Common myeloid progenitor, CD34-positive (primary cell): ENCODE measurements around the gene OXT.

Source experiments
- CTCF ChIA-PET: fragments of 350-600 bp; sonication (Branson Sonifier 250); formaldehyde crosslinking; loops from one replicate; lab custom pipeline; 2021; ENCODE audit warnings: antibody characterized with exemption; lab: Charles Lee
- POLR2A ChIA-PET: fragments of 350-600 bp; sonication (Branson Sonifier 250); formaldehyde crosslinking; loops from one replicate; lab custom pipeline; 2021; ENCODE audit warnings: antibody characterized with exemption; lab: Charles Lee
- DNase-seq, 3 donors: peaks; one replicate each; pipeline versions ENCODE4 v3.0.0 to v3.0.0-alpha.2; 2013
- H3K27ac ChIP-seq, 2 experiments: 1 replicate in 1 of 2; 2 replicates in 1 of 2; pipeline ENCODE4 v1.7.0; 2013; ENCODE audit warnings: inconsistent platforms in 2 of 2, low read length in 2 of 2, mild to moderate bottlenecking in 2 of 2, low read depth in 1 of 2, moderate library complexity in 1 of 2; ENCODE audit not compliant: severe bottlenecking in 2 of 2, insufficient read depth in 1 of 2, poor library complexity in 1 of 2
- H3K27me3 ChIP-seq, 5 experiments: replicated peaks in 2 of 5; 1 replicate in 3 of 5; 2 replicates in 2 of 5; pipeline versions ENCODE4 v1.6.1 to v1.7.0; 2013; ENCODE audit warnings: low read length in 4 of 5, mild to moderate bottlenecking in 2 of 5, moderate library complexity in 2 of 5, inconsistent platforms in 1 of 5; ENCODE audit not compliant: insufficient read depth in 5 of 5, control insufficient read depth in 4 of 5
- H3K36me3 ChIP-seq, 4 experiments: 1 replicate in 2 of 4; 2 replicates in 2 of 4; pipeline versions ENCODE4 v1.6.1 to v1.7.0; 2013; ENCODE audit warnings: low read length in 3 of 4, control low read depth in 1 of 4, mild to moderate bottlenecking in 1 of 4; ENCODE audit not compliant: control insufficient read depth in 4 of 4, insufficient read depth in 4 of 4
- H3K4me1 ChIP-seq, 4 experiments: 1 replicate in 3 of 4; 2 replicates in 1 of 4; pipeline versions ENCODE4 v1.6.1 to v1.7.1; 2013; ENCODE audit warnings: low read length in 3 of 4, mild to moderate bottlenecking in 3 of 4, control low read depth in 1 of 4, inconsistent platforms in 1 of 4, moderate library complexity in 1 of 4; ENCODE audit not compliant: control insufficient read depth in 4 of 4, insufficient read depth in 4 of 4; ENCODE audit errors: control extremely low read depth in 1 of 4
- H3K4me3 ChIP-seq, 7 experiments: 1 replicate in 4 of 7; 2 replicates in 3 of 7; pipeline versions ENCODE4 v1.5.1 to v1.7.0; 2013; ENCODE audit warnings: mild to moderate bottlenecking in 7 of 7, low read length in 6 of 7, moderate library complexity in 6 of 7, inconsistent platforms in 2 of 7, low read depth in 2 of 7, control low read depth in 1 of 7; ENCODE audit not compliant: insufficient read depth in 4 of 7, control insufficient read depth in 1 of 7; ENCODE audit errors: extremely low read depth in 1 of 7
- H3K9me3 ChIP-seq, 5 experiments: 1 replicate in 4 of 5; 2 replicates in 1 of 5; pipeline versions ENCODE4 v1.6.1 to v1.7.1; 2013; ENCODE audit warnings: low read length in 4 of 5, mild to moderate bottlenecking in 2 of 5, inconsistent platforms in 1 of 5, low read depth in 1 of 5, moderate library complexity in 1 of 5; ENCODE audit not compliant: control insufficient read depth in 4 of 5, insufficient read depth in 2 of 5; ENCODE audit errors: control extremely low read depth in 1 of 5
- WGBS: methylation state at CpG from one replicate; pipeline ENCODE4 v1.1.5; 2013; ENCODE audit not compliant: insufficient coverage; 5-methylcytosine and 5-hydroxymethylcytosine counted together

OXT gene

DNA sequence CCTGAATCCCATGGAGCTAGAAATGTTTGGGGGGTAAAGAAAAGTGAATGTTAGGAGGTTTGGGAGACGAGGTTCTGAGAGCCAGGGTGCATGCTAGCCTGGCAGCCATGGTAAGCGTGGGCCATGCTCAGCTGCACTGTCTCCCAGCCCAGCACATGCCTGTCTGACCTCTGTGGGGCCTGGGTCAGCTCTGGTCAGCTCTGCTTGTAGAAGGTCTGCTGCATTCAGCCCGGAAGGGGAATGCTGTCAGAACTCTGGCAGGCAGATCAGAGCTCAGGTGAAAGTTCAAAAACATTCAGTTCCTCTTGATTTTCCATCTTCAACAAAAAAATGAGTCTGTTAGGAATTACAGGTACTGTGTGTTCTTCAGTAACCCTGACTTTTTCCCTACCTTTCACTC lies 33.8 kb upstream of the OXT start:
- WGBS, result 100% methylated on average over 2 of the region's 3 CpGs
- no peaks in the 10 kb centered on the region for H3K4me1 ChIP-seq
- peaks cover 16 to 76% (median 56%) of the 10 kb centered on the region in 4 experiments for H3K36me3 ChIP-seq
- H3K27ac ChIP-seq, result no peak overlapping the region
- no peaks in the 10 kb centered on the region for H3K27me3 ChIP-seq
- ChIA-PET CTCF (interaction anchor here (1.2 kb wide), 1 partner anchor 297 kb away, joined by 4 read pairs; no protein-coding TSS in a partner anchor), POLR2A (no interaction called here)
- DNase-seq, result no peak
- no peak overlapping the region for H3K4me3 ChIP-seq
- no peaks in the 10 kb centered on the region for H3K9me3 ChIP-seq

DNA sequence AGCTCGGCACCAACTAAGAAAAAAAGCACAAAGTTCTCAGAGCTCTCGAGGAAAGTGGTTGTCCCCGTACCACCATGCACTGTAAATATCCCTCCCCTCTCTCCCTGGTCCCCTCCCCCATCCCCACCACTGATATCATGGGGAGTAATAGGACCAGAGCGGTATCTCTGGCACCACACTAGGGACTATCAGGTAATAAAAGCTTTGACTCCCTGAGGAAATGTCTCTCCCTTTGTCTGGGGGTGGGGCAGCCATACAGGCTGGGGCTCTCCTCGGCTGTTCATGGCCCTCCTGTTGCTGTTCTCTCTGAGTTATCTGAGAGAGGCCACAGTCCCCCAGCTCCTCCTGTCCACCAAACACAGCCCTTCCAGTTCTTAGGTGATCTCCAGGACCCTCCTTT lies 33.0 kb upstream of the OXT start:
- WGBS, result 93% methylated on average over 2 of the region's 5 CpGs
- no peak for DNase-seq
- CTCF ChIA-PET, result interaction anchor here (1.2 kb wide), 1 partner anchor 298 kb away, joined by 4 read pairs; no protein-coding TSS in a partner anchor
- no peak overlapping the region for H3K27ac ChIP-seq
- peaks cover 16 to 68% (median 58%) of the 10 kb centered on the region in 4 experiments for H3K36me3 ChIP-seq
- no peaks in the 10 kb centered on the region for H3K9me3 ChIP-seq
- no peaks in the 10 kb centered on the region for H3K27me3 ChIP-seq
- H3K4me3 ChIP-seq, result no peak overlapping the region
- no peaks in the 10 kb centered on the region for H3K4me1 ChIP-seq
- POLR2A ChIA-PET, result no interaction called here

DNA sequence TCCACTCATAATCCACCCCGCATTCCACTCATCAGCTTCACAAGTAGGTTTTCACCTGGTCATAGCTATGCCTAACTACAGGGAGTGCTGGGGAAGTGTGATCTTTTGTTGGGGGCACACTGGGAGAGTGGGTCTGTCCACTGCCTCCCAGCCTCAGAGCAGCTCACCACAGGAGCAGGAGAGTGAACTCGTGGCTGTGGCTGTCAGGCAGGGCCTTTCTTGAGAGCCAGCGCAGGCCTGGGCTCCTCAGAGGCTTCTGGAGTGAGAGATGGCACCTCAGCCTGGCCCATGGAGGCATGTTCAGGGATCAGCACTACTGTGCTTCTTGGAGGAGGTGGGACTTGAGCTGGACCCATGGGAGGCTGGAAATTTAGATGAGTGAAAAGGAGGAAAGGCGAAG lies 32.0 kb upstream of the OXT start:
- H3K4me3 ChIP-seq, result no peak overlapping the region
- peaks cover 16 to 64% (median 56%) of the 10 kb centered on the region in 4 experiments for H3K36me3 ChIP-seq
- 100% methylated on average over 2 of the region's 4 CpGs for WGBS
- ChIA-PET POLR2A (no interaction called here), CTCF (no interaction called here)
- DNase-seq, result no peak
- H3K9me3 ChIP-seq, result no peaks in the 10 kb centered on the region
- no peak overlapping the region for H3K27ac ChIP-seq
- H3K4me1 ChIP-seq, result peaks cover 0 to 3% (median 3%) of the 10 kb centered on the region in 4 experiments
- H3K27me3 ChIP-seq, result no peaks in the 10 kb centered on the region

DNA sequence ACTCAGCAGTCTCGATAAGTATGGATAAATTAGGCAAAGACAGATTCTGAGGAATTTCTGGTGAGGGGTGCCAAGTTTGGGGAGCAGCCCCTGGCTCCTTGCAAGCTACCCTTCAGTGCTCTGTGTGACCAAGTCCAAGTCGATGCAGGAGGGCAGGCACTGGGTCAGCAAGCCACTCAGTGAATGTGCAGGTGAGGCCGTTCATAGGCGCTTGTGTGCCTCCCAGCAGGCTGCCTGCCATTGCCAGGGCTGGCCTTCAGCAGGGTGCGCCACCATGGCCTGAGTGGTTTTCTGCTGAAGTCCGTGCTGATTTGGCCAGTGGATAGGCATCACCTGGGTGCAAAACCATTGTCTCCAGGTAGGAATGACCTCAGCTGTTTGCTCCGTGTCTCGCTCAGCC lies 31.3 kb upstream of the OXT start:
- WGBS, result 98% methylated on average over 7 of the region's 8 CpGs
- no peak for DNase-seq
- CTCF ChIA-PET, result no interaction called here
- peaks cover 12 to 58% (median 53%) of the 10 kb centered on the region in 4 experiments for H3K36me3 ChIP-seq
- H3K27me3 ChIP-seq, result no peaks in the 10 kb centered on the region
- no peak overlapping the region for H3K27ac ChIP-seq
- peaks cover 2 to 9% (median 9%) of the 10 kb centered on the region in 4 experiments for H3K4me1 ChIP-seq
- no peak overlapping the region for H3K4me3 ChIP-seq
- H3K9me3 ChIP-seq, result no peaks in the 10 kb centered on the region
- POLR2A ChIA-PET, result no interaction called here

DNA sequence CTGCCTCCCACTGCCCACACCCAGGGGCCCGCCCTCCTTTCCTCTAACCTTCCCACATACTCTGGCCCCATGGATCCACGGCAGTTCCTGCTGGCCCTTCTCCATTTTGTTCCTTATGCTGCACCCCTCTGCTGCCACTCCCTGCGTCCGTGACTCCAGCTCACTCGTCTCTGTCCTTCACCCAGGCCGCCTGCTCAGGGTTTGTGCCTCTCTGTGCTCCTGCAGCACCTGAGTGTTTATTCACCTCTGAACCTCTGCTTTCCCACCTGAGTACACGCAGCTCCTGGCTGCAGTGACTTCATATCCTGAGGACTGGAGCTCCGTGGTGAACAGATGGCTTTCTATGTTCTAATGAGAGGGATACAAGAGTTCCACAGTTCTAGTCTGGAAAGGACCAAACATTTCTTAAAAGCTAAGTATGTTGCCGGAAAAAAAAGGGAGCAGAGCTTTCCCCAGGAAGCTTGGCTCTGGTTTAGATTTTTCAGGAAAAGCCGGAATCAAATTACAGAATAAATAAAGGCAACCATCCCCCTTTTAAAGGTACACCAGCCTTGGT lies 29.5 kb upstream of the OXT start:
- POLR2A ChIA-PET, result no interaction called here
- 91% methylated on average over 10 of the region's 10 CpGs for WGBS
- H3K4me3 ChIP-seq, result no peak overlapping the region

DNA sequence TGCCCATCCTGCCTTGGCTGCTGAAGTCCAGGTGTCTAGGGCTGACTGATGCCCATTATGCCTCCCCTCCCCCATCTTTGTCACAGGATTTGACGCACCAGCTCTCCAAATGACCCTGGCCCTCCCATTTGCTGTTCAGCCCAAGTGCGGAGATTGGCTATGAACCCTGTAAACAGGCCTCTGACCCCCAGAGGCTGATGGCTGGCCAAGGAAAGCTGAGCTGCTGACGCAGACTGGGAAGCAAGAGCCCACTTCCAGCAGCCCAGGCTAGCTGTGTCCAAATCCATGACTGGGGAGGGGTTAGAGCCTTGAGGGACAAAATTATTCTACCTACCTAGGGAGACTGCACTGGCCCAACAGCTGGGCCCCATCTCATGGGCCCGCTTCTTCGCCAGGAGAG lies 28.8 kb upstream of the OXT start:
- no peak overlapping the region for H3K27ac ChIP-seq
- ChIA-PET POLR2A (no interaction called here), CTCF (interaction anchor here (0.6 to 2.6 kb wide), 4 partner anchors 11 to 276 kb away, joined by 3 to 9 read pairs (median 4); no protein-coding TSS in a partner anchor)
- DNase-seq, result no peak
- H3K4me1 ChIP-seq, result peaks cover 2 to 28% (median 26%) of the 10 kb centered on the region in 4 experiments
- 100% methylated on average over 4 of the region's 5 CpGs for WGBS
- no peaks in the 10 kb centered on the region for H3K9me3 ChIP-seq
- no peak overlapping the region for H3K4me3 ChIP-seq
- H3K36me3 ChIP-seq, result peaks cover 2 to 37% (median 32%) of the 10 kb centered on the region in 4 experiments
- H3K27me3 ChIP-seq, result no peaks in the 10 kb centered on the region

More for the DNA sequence above, 29.5 kb upstream of the OXT start:
- no peaks in the 10 kb centered on the region for H3K27me3 ChIP-seq
- H3K36me3 ChIP-seq, result peaks cover 6 to 40% (median 37%) of the 10 kb centered on the region in 4 experiments
- H3K4me1 ChIP-seq, result peaks cover 2 to 24% (median 20%) of the 10 kb centered on the region in 4 experiments
- no peaks in the 10 kb centered on the region for H3K9me3 ChIP-seq
- CTCF ChIA-PET, result interaction anchor here (0.6 to 2.6 kb wide), 5 partner anchors 11 to 277 kb away, joined by 3 to 9 read pairs (median 3); no protein-coding TSS in a partner anchor
- DNase-seq, result no peak
- no peak overlapping the region for H3K27ac ChIP-seq

DNA sequence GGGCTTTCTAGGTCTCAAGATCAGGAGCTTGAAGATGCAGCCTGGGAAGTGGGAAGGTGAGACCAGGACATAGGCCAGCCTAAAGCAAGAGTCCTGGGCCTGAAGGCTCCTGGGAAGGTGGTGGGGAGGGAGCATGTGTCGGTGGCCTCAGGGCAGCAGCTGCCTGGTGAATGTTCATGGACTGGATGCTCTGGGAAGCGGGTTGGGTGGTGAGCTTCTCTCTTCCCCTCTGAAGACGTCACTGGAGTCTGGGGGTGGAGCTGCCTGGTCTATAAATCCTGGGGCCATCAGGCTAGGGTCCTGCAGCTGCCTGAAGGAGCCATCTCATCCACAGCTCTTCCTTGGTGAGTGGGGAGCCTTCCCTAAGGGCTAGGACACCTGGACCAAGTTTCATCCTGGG lies 28.1 kb upstream of the OXT start, which contains the start of gene GNRH2:
TSS of gene GNRH2 (plus strand) at position 301 of the 400 bp plus-strand sequence. CDS start 793 bp downstream, outside the sequence.
- no peaks in the 10 kb centered on the region for H3K9me3 ChIP-seq
- 68% methylated on average over 3 of the region's 3 CpGs for WGBS
- POLR2A ChIA-PET, result no interaction called here
- no peak for DNase-seq
- no peak within 1 kb of the TSS for H3K4me3 ChIP-seq
- no peaks in the 10 kb centered on the region for H3K27me3 ChIP-seq
- peaks cover 2 to 37% (median 28%) of the 10 kb centered on the region in 4 experiments for H3K36me3 ChIP-seq
- H3K27ac ChIP-seq, result no peak within 1 kb of the TSS
- CTCF ChIA-PET, result interaction anchor here (1.2 to 2.6 kb wide), 2 partner anchors 10 to 13 kb away, joined by 4 to 9 read pairs; no protein-coding TSS in a partner anchor
- peaks cover 2 to 31% (median 27%) of the 10 kb centered on the region in 4 experiments for H3K4me1 ChIP-seq
